ENCODE measurements around the gene LAMP5.

Gene LAMP5

DNA sequence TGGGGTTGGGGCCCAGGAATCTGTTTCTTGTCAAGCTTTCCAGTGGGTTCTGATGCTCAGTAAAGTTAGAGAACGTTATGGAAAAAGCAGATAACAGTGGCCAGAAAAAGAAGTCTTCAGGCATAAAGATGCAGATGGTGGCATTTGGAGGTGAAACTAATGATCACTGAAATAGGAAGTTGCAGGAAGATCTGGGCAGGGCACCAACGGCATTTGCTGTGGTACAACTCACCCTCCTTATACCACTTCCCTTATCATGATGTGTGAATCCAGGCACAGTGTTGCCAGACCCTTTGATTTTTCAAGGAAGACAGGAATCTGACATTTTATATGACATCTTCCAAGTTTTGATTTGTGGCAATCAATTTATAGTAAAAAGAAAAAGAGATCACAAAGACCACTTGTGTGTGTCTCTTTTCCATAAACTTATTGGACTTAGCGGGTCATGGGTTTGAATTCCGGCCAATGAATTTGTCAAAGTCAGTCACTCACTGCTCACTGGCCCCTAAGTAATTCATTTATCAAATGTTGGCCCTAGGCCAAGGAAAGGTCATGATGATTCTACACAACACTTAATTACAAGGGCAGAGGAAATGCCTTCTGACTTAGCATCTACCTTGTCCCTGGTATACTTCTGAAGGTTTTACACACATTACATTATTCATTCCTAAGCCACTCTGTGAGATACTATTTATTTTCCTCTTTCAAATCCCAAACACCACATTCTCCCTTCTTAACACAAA, 37.6 kb downstream of the LAMP5 start:
- H3K9ac ChIP-seq (ENCODE audit: low read depth, low read length, poor library complexity, severe bottlenecking) = no peak overlapping the region
- no peaks in the 10 kb centered on the region for H3F3A ChIP-seq (ENCODE audit: low read depth)
- no peaks in the 10 kb centered on the region for H3K27me3 ChIP-seq (ENCODE audit: insufficient read depth, low read length, poor library complexity, severe bottlenecking)
- no peak overlapping the region for H3K4me3 ChIP-seq (ENCODE audit: low read length, poor library complexity, severe bottlenecking)
- no peak overlapping the region for H3K4me2 ChIP-seq (ENCODE audit: low read depth, low read length, poor library complexity, severe bottlenecking)
- no peaks in the 10 kb centered on the region for H3K9me3 ChIP-seq (ENCODE audit: insufficient read depth, low read depth, low read length)
- H2AFZ ChIP-seq (ENCODE audit: low read length) = no peak overlapping the region
- no peaks in the 10 kb centered on the region for H4K20me1 ChIP-seq (ENCODE audit: insufficient read depth, low read length, poor library complexity, severe bottlenecking)
- no peaks in the 10 kb centered on the region for H3K9me2 ChIP-seq (replicated peaks; ENCODE audit: low read depth, low read length)
- no peaks in the 10 kb centered on the region for H3K36me3 ChIP-seq (ENCODE audit: insufficient read depth, low read length)
- TF ChIP-seq, protein P1, sequence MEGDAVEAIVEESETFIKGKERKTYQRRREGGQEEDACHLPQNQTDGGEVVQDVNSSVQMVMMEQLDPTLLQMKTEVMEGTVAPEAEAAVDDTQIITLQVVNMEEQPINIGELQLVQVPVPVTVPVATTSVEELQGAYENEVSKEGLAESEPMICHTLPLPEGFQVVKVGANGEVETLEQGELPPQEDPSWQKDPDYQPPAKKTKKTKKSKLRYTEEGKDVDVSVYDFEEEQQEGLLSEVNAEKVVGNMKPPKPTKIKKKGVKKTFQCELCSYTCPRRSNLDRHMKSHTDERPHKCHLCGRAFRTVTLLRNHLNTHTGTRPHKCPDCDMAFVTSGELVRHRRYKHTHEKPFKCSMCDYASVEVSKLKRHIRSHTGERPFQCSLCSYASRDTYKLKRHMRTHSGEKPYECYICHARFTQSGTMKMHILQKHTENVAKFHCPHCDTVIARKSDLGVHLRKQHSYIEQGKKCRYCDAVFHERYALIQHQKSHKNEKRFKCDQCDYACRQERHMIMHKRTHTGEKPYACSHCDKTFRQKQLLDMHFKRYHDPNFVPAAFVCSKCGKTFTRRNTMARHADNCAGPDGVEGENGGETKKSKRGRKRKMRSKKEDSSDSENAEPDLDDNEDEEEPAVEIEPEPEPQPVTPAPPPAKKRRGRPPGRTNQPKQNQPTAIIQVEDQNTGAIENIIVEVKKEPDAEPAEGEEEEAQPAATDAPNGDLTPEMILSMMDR (conservative IDR thresholded peaks at IDR 0.05; ENCODE audit: low read length) = no peak
- TF ChIP-seq EZH2phosphoT487 (IDR thresholded peaks at IDR 0.05; ENCODE audit: borderline replicate concordance) = no peak
- H3K79me2 ChIP-seq (ENCODE audit: insufficient read depth, low read length) = no peaks in the 10 kb centered on the region
- peaks cover 3% of the 10 kb centered on the region for H3K4me1 ChIP-seq (ENCODE audit: insufficient read depth, low read length, poor library complexity, severe bottlenecking)

GRCh38 chr20:9555781-9556180, 41.4 kb downstream of the LAMP5 start:
- TF ChIP-seq EZH2phosphoT487 (IDR thresholded peaks at IDR 0.05; ENCODE audit: borderline replicate concordance) = no peak
- TF ChIP-seq, protein P1 (conservative IDR thresholded peaks at IDR 0.05; ENCODE audit: low read length) = no peak
- no peaks in the 10 kb centered on the region for H4K20me1 ChIP-seq (ENCODE audit: insufficient read depth, low read length, poor library complexity, severe bottlenecking)
- H3K4me3 ChIP-seq (ENCODE audit: low read length, poor library complexity, severe bottlenecking) = no peak overlapping the region
- H3K4me2 ChIP-seq (ENCODE audit: low read depth, low read length, poor library complexity, severe bottlenecking) = no peak overlapping the region
- no peaks in the 10 kb centered on the region for H3K9me2 ChIP-seq (replicated peaks; ENCODE audit: low read depth, low read length)
- no peak overlapping the region for H3K9ac ChIP-seq (ENCODE audit: low read depth, low read length, poor library complexity, severe bottlenecking)
- H3K79me2 ChIP-seq (ENCODE audit: insufficient read depth, low read length) = no peaks in the 10 kb centered on the region
- H3F3A ChIP-seq (ENCODE audit: low read depth) = no peaks in the 10 kb centered on the region
- H3K27me3 ChIP-seq (ENCODE audit: insufficient read depth, low read length, poor library complexity, severe bottlenecking) = no peaks in the 10 kb centered on the region
- H2AFZ ChIP-seq (ENCODE audit: low read length) = no peak overlapping the region
- H3K36me3 ChIP-seq (ENCODE audit: insufficient read depth, low read length) = no peaks in the 10 kb centered on the region
- peaks cover 3% of the 10 kb centered on the region for H3K4me1 ChIP-seq (ENCODE audit: insufficient read depth, low read length, poor library complexity, severe bottlenecking)
- H3K9me3 ChIP-seq (ENCODE audit: insufficient read depth, low read depth, low read length) = no peaks in the 10 kb centered on the region

DNA sequence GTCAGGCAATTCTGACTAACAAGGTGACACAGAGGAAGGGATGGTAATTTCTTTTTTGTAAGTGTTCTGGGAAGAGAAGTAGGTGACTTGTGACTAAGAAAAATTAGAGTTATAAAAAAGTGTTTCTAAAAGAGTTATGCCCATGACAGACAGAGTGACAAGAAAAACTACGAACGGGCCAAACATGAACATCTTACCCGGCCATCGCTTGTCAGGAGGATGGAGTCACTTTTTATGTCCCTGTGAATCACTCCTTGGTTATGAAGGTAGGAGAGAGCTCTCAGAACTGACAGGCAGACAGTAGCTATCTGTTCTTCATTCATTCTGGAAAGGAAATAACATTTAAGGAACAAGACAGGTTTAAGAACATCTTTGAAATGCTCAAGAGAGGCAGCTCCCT, 43.0 kb downstream of the LAMP5 start:
- Histone ChIP-seq H3K79me2 (ENCODE audit: insufficient read depth, low read length) (no peaks in the 10 kb centered on the region), H3K27me3 (ENCODE audit: insufficient read depth, low read length, poor library complexity, severe bottlenecking) (no peaks in the 10 kb centered on the region), H3F3A (ENCODE audit: low read depth) (no peaks in the 10 kb centered on the region), H3K4me2 (ENCODE audit: low read depth, low read length, poor library complexity, severe bottlenecking) (no peak overlapping the region), H3K9ac (ENCODE audit: low read depth, low read length, poor library complexity, severe bottlenecking) (no peak overlapping the region), H3K9me3 (ENCODE audit: insufficient read depth, low read depth, low read length) (no peaks in the 10 kb centered on the region), H3K4me3 (ENCODE audit: low read length, poor library complexity, severe bottlenecking) (no peak overlapping the region), H3K4me1 (ENCODE audit: insufficient read depth, low read length, poor library complexity, severe bottlenecking) (peaks cover 3% of the 10 kb centered on the region), H4K20me1 (ENCODE audit: insufficient read depth, low read length, poor library complexity, severe bottlenecking) (no peaks in the 10 kb centered on the region), H2AFZ (ENCODE audit: low read length) (no peak overlapping the region), H3K36me3 (ENCODE audit: insufficient read depth, low read length) (no peaks in the 10 kb centered on the region), H3K9me2 (replicated peaks; ENCODE audit: low read depth, low read length) (no peaks in the 10 kb centered on the region)
- no peak for TF ChIP-seq EZH2phosphoT487 (IDR thresholded peaks at IDR 0.05; ENCODE audit: borderline replicate concordance)
- TF ChIP-seq, protein P1 (conservative IDR thresholded peaks at IDR 0.05; ENCODE audit: low read length) = no peak
